ENCODE measurements around the gene FCRL3.
"Not testable (repeated sequence)": the region's sequence is repeated elsewhere in the genome, so short reads cannot be mapped to it uniquely, and the experiment has no call there.

The FCRL3 gene

GRCh38 chr1:157700732-157701131 lies at the start of gene FCRL3:
FCRL3 (minus strand) TSS chr1:157700769; CDS start chr1:157700489, 280 bp downstream.
- no peak for DNase-seq (ENCODE audit: low spot score)
- no peak for FAIRE-seq

- FAIRE-seq, result no peak
- no peak for DNase-seq (ENCODE audit: low spot score)
These were observed 47.8 kb upstream of the FCRL3 start for GRCh38 chr1:157748262-157748817.

- FAIRE-seq (no peak), DNase-seq (ENCODE audit: low spot score) (no peak)
These were observed 38.8 kb upstream of the FCRL3 start for GRCh38 chr1:157739229-157739901.

GRCh38 chr1:157735991-157736390 lies 35.4 kb upstream of the FCRL3 start:
- not testable (repeated sequence) for DNase-seq (ENCODE audit: low spot score); FAIRE-seq

- DNase-seq (ENCODE audit: low spot score) (no peak), FAIRE-seq (no peak)
These were observed 33.8 kb upstream of the FCRL3 start for GRCh38 chr1:157734321-157734720.

- DNase-seq (ENCODE audit: low spot score), result no peak
- no peak for FAIRE-seq
These were observed 32.2 kb upstream of the FCRL3 start for GRCh38 chr1:157732755-157733154.

- FAIRE-seq, result no peak
- DNase-seq (ENCODE audit: low spot score), result no peak
These were observed 24.6 kb upstream of the FCRL3 start for GRCh38 chr1:157725221-157725577.

GRCh38 chr1:157724537-157725220 lies 24.1 kb upstream of the FCRL3 start:
- FAIRE-seq (no peak), DNase-seq (ENCODE audit: low spot score) (no peak)

GRCh38 chr1:157723157-157723556 lies 22.6 kb upstream of the FCRL3 start:
- FAIRE-seq, result no peak

GRCh38 chr1:157721985-157722384 lies 21.4 kb upstream of the FCRL3 start:
- FAIRE-seq (no peak), DNase-seq (ENCODE audit: low spot score) (no peak)

More at GRCh38 chr1:157723157-157723556, 22.6 kb upstream of the FCRL3 start:
- DNase-seq (ENCODE audit: low spot score), result no peak

GRCh38 chr1:157715736-157716135 lies 15.2 kb upstream of the FCRL3 start:
- FAIRE-seq, result no peak
- DNase-seq (ENCODE audit: low spot score), result no peak

- DNase-seq (ENCODE audit: low spot score) (no peak), FAIRE-seq (no peak)
These were observed 11.2 kb upstream of the FCRL3 start for GRCh38 chr1:157711802-157712201.

GRCh38 chr1:157704878-157705277 lies 4.3 kb upstream of the FCRL3 start:
- FAIRE-seq, result no peak
- no peak for DNase-seq (ENCODE audit: low spot score)

- FAIRE-seq, result no peak
- DNase-seq (ENCODE audit: low spot score), result no peak
These were observed 3.4 kb upstream of the FCRL3 start for GRCh38 chr1:157703981-157704380.

GRCh38 chr1:157702308-157702825 lies 1.8 kb upstream of the FCRL3 start:
- FAIRE-seq (no peak), DNase-seq (ENCODE audit: low spot score) (no peak)

- no peak for DNase-seq (ENCODE audit: low spot score)
- FAIRE-seq, result no peak
These were observed 264 bp downstream of the FCRL3 start for GRCh38 chr1:157700305-157700704.

- no peak for FAIRE-seq
- DNase-seq (ENCODE audit: low spot score), result no peak
These were observed 2.6 kb downstream of the FCRL3 start for GRCh38 chr1:157697781-157698569.

GRCh38 chr1:157696966-157697628 lies 3.5 kb downstream of the FCRL3 start:
- no peak for FAIRE-seq
- no peak for DNase-seq (ENCODE audit: low spot score)

- no peak for DNase-seq (ENCODE audit: low spot score)
- FAIRE-seq, result no peak
These were observed 5.2 kb downstream of the FCRL3 start for GRCh38 chr1:157695417-157695816.

- no peak for FAIRE-seq
- peak; percentile 60 for DNase-seq (ENCODE audit: low spot score)
These were observed 9.2 kb downstream of the FCRL3 start for GRCh38 chr1:157691285-157691920.
